HG03045 (cell line): Measurements from ENCODE around the gene IFITM10.

Experiments
- ATAC-seq: cut with Tn5 transposase; IDR thresholded peaks from one replicate; pipeline ENCODE4 v1.9.1; 2021; ENCODE audit warnings: mild to moderate bottlenecking, moderate library complexity; ENCODE audit not compliant: unreplicated experiment

IFITM10 gene

GRCh38 chr11:1753229-1753928 is 3.0 kb upstream of the IFITM10 start:
- no peak for ATAC-seq

GRCh38 chr11:1752907-1753228 is 2.5 kb upstream of the IFITM10 start:
- no peak for ATAC-seq

- ATAC-seq: no peak
Observed at GRCh38 chr11:1751999-1752906, 1.9 kb upstream of the IFITM10 start.

GRCh38 chr11:1751531-1751921 is 1.1 kb upstream of the IFITM10 start:
- no peak for ATAC-seq

- ATAC-seq: no peak
Observed at GRCh38 chr11:1750840-1751530, 590 bp upstream of the IFITM10 start.

- no peak for ATAC-seq
Observed at GRCh38 chr11:1749395-1750351, 722 bp downstream of the IFITM10 start.

GRCh38 chr11:1748636-1749394 is 1.6 kb downstream of the IFITM10 start:
- ATAC-seq: no peak

GRCh38 chr11:1747753-1748635 is 2.4 kb downstream of the IFITM10 start:
- ATAC-seq: no peak

- ATAC-seq: no peak
Observed at GRCh38 chr11:1746956-1747752, 3.2 kb downstream of the IFITM10 start.

GRCh38 chr11:1746511-1746931 is 3.9 kb downstream of the IFITM10 start:
- ATAC-seq: no peak

- ATAC-seq: no peak
Observed at GRCh38 chr11:1745701-1746320, 4.6 kb downstream of the IFITM10 start.

- ATAC-seq: no peak
Observed at GRCh38 chr11:1744891-1745700, 5.3 kb downstream of the IFITM10 start.

GRCh38 chr11:1744137-1744886 is 6.1 kb downstream of the IFITM10 start:
- ATAC-seq: no peak

- no peak for ATAC-seq
Observed at GRCh38 chr11:1743585-1744136, 6.7 kb downstream of the IFITM10 start.

- no peak for ATAC-seq
Observed at GRCh38 chr11:1742869-1743584, 7.4 kb downstream of the IFITM10 start.
